ENCODE measurements around the gene CDADC1. TPM values are rescaled to one million over a fixed set of nuclear protein-coding genes. Genes with fewer than 3 reads are reported as not detected.

CDADC1 gene
- total and polyA plus RNA-seq, 2 experiments from 2014 or later = 1.3 to 9.3 TPM

DNA sequence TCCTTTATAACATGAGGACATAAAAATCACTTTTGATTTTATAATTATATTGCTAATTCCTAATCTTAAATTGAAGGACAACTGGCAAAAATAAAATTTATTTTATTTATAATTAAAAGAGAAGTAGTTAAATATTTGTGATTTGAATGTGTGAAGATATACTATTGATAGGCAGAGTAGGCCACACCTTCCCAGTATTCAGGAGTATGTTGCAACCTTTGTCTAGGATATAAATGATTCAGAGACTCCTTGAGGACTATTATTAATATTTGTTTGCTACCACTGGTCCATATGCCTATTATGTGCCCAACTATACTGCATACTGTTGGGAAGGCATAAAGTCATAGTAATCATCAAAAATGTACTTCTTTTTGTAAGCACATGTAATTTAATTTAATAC, 94.2 kb downstream of the CDADC1 start:
- Histone ChIP-seq H2AFZ (no peak overlapping the region), H3K36me3 (ENCODE audit: insufficient read depth) (no peaks in the 10 kb centered on the region), H3K4me3 (no peak overlapping the region), H3K27me3 (ENCODE audit: insufficient read depth) (no peaks in the 10 kb centered on the region), H3K4me2 (no peak overlapping the region), H4K20me1 (replicated peaks; ENCODE audit: insufficient read depth) (no peaks in the 10 kb centered on the region), H3F3A (replicated peaks; ENCODE audit: low read depth) (no peaks in the 10 kb centered on the region), H3K79me2 (replicated peaks; ENCODE audit: insufficient read depth) (no peaks in the 10 kb centered on the region), H3K27ac (ENCODE audit: low read depth) (no peak overlapping the region), H3K4me1 (ENCODE audit: insufficient read depth) (no peaks in the 10 kb centered on the region), H3K9me2 (ENCODE audit: insufficient read depth) (no peaks in the 10 kb centered on the region)
- Mint-ChIP-seq H3K9me3 (no peaks in the 10 kb centered on the region), H3K27me3 (ENCODE audit: insufficient read depth, low read depth, poor library complexity) (no peaks in the 10 kb centered on the region), H3K36me3 (ENCODE audit: low read depth) (no peaks in the 10 kb centered on the region), H3K4me3 (no peak overlapping the region), H3K4me1 (no peaks in the 10 kb centered on the region), H3K27ac (no peak overlapping the region)
- ATAC-seq (no peak), DNase-seq (ENCODE audit: low spot score) (no peak)
- TF ChIP-seq, protein P1, sequence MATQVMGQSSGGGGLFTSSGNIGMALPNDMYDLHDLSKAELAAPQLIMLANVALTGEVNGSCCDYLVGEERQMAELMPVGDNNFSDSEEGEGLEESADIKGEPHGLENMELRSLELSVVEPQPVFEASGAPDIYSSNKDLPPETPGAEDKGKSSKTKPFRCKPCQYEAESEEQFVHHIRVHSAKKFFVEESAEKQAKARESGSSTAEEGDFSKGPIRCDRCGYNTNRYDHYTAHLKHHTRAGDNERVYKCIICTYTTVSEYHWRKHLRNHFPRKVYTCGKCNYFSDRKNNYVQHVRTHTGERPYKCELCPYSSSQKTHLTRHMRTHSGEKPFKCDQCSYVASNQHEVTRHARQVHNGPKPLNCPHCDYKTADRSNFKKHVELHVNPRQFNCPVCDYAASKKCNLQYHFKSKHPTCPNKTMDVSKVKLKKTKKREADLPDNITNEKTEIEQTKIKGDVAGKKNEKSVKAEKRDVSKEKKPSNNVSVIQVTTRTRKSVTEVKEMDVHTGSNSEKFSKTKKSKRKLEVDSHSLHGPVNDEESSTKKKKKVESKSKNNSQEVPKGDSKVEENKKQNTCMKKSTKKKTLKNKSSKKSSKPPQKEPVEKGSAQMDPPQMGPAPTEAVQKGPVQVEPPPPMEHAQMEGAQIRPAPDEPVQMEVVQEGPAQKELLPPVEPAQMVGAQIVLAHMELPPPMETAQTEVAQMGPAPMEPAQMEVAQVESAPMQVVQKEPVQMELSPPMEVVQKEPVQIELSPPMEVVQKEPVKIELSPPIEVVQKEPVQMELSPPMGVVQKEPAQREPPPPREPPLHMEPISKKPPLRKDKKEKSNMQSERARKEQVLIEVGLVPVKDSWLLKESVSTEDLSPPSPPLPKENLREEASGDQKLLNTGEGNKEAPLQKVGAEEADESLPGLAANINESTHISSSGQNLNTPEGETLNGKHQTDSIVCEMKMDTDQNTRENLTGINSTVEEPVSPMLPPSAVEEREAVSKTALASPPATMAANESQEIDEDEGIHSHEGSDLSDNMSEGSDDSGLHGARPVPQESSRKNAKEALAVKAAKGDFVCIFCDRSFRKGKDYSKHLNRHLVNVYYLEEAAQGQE (IDR thresholded peaks at IDR 0.05; ENCODE audit: unreplicated experiment) = no peak
- TF ChIP-seq ZNF331 (CRISPR knock-in tag; IDR thresholded peaks at IDR 0.05; ENCODE audit: low read depth) = no peak
- no peak for TF ChIP-seq POLR2AphosphoS5 (IDR thresholded peaks at IDR 0.05; ENCODE audit: low read depth)
- no peak for TF ChIP-seq JUNB (IDR thresholded peaks at IDR 0.05; ENCODE audit: unreplicated experiment)
- no peak for TF ChIP-seq EZH2 (IDR thresholded peaks at IDR 0.05; ENCODE audit: low read depth, unreplicated experiment)
- TF ChIP-seq NANOG (IDR thresholded peaks at IDR 0.05; ENCODE audit: borderline replicate concordance) = no peak
- no peak for TF ChIP-seq STAT1 (IDR thresholded peaks at IDR 0.05; ENCODE audit: unreplicated experiment)
- no peak for TF ChIP-seq CREB1 (CRISPR knock-in tag; IDR thresholded peaks at IDR 0.05; ENCODE audit: low read depth)
- TF ChIP-seq, protein P2, sequence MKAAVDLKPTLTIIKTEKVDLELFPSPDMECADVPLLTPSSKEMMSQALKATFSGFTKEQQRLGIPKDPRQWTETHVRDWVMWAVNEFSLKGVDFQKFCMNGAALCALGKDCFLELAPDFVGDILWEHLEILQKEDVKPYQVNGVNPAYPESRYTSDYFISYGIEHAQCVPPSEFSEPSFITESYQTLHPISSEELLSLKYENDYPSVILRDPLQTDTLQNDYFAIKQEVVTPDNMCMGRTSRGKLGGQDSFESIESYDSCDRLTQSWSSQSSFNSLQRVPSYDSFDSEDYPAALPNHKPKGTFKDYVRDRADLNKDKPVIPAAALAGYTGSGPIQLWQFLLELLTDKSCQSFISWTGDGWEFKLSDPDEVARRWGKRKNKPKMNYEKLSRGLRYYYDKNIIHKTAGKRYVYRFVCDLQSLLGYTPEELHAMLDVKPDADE (IDR thresholded peaks at IDR 0.05) = no peak

DNA sequence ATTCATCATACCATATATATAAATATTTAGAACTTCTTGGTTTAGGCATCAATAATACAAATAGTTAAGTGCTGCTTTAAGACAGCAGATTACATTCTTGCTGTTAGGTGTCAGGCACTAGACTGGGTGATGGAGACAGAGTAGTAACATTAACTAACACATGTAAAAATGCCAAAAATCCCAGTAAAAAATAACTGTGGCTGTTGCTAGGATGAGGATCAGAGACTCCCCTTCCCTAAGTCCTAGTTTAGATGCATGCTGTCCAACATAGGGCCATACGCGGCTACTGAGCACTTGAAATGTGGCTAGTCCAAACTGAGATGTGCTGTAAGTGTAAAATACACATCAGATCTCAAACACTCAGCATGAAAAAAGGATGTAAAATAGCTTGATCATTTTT, 94.7 kb downstream of the CDADC1 start:
- no peaks in the 10 kb centered on the region for H3K4me1 ChIP-seq (ENCODE audit: insufficient read depth)
- ATAC-seq (no peak), DNase-seq (ENCODE audit: low spot score) (no peak)
- H3K36me3 ChIP-seq (ENCODE audit: insufficient read depth) = no peaks in the 10 kb centered on the region
- Mint-ChIP-seq H3K9me3 (no peaks in the 10 kb centered on the region), H3K4me1 (no peaks in the 10 kb centered on the region; the same call in 2 of the 3 replicates), H3K36me3 (ENCODE audit: low read depth) (no peaks in the 10 kb centered on the region), H3K27me3 (ENCODE audit: insufficient read depth, low read depth, poor library complexity) (no peaks in the 10 kb centered on the region), H3K27ac (no peak overlapping the region), H3K4me3 (no peak overlapping the region)
- no peak overlapping the region for H2AFZ ChIP-seq
- H3K4me3 ChIP-seq = no peak overlapping the region
- H3K27me3 ChIP-seq (ENCODE audit: insufficient read depth) = no peaks in the 10 kb centered on the region
- no peaks in the 10 kb centered on the region for H3F3A ChIP-seq (replicated peaks; ENCODE audit: low read depth)
- no peak overlapping the region for H3K27ac ChIP-seq (ENCODE audit: low read depth)
- no peaks in the 10 kb centered on the region for H3K9me2 ChIP-seq (ENCODE audit: insufficient read depth)
- no peaks in the 10 kb centered on the region for H3K79me2 ChIP-seq (replicated peaks; ENCODE audit: insufficient read depth)
- no peaks in the 10 kb centered on the region for H4K20me1 ChIP-seq (replicated peaks; ENCODE audit: insufficient read depth)
- H3K4me2 ChIP-seq = no peak overlapping the region
- TF ChIP-seq EZH2 (IDR thresholded peaks at IDR 0.05; ENCODE audit: low read depth, unreplicated experiment) = no peak
- TF ChIP-seq CREB1 (CRISPR knock-in tag; IDR thresholded peaks at IDR 0.05; ENCODE audit: low read depth) = no peak
- no peak for TF ChIP-seq STAT1 (IDR thresholded peaks at IDR 0.05; ENCODE audit: unreplicated experiment)
- TF ChIP-seq POLR2AphosphoS5 (IDR thresholded peaks at IDR 0.05; ENCODE audit: low read depth) = no peak
- no peak for TF ChIP-seq JUNB (IDR thresholded peaks at IDR 0.05; ENCODE audit: unreplicated experiment)
- TF ChIP-seq, protein P1 (IDR thresholded peaks at IDR 0.05; ENCODE audit: unreplicated experiment) = no peak
- TF ChIP-seq ZNF331 (CRISPR knock-in tag; IDR thresholded peaks at IDR 0.05; ENCODE audit: low read depth) = no peak
